ENCODE results near the gene DDIT3. TPM values are rescaled to one million over a fixed set of nuclear protein-coding genes. Genes with fewer than 3 reads are reported as not detected.
"Not testable (repeated sequence)": the region's sequence is repeated elsewhere in the genome, so short reads cannot be mapped to it uniquely, and the experiment has no call there.

Gene DDIT3
- total RNA-seq, 2 donors from 2014 or later, result 20.0 to 31.7 TPM

- DNase-seq; intact Hi-C loops (cut with DNase I); ATAC-seq: not testable (repeated sequence)
These were observed 25.1 kb downstream of the DDIT3 start for GRCh38 chr12:57495051-57495701.

- DNase-seq (no peak), ATAC-seq (no peak)
- intact Hi-C loops (cut with DNase I), result no loop called here
These were observed 28.7 kb downstream of the DDIT3 start for GRCh38 chr12:57491393-57492280.

- intact Hi-C loops (cut with DNase I), result no loop called here
- DNase-seq, result no peak
- ATAC-seq, result no peak
These were observed 30.2 kb downstream of the DDIT3 start for GRCh38 chr12:57490126-57490525.

- no peak for DNase-seq
- intact Hi-C loops (cut with DNase I), result no loop called here
- ATAC-seq, result no peak
These were observed 31.1 kb downstream of the DDIT3 start for GRCh38 chr12:57489157-57489641.

- peak in 1 of 2 donors; percentile 28 for ATAC-seq
- intact Hi-C loops (cut with DNase I), result no loop called here
- DNase-seq, result no peak
These were observed 31.7 kb downstream of the DDIT3 start for GRCh38 chr12:57488402-57489156.

GRCh38 chr12:57487597-57488401, 32.5 kb downstream of the DDIT3 start, which contains the start of gene MARS1:
TSS of gene MARS1 (plus strand) at chr12:57488068. CDS start at chr12:57488091, 23 bp downstream.
- DNase-seq (peak; percentile 97), ATAC-seq (peak; percentile 98 to 99)
- intact Hi-C loops (cut with DNase I), result no loop called here

DNA sequence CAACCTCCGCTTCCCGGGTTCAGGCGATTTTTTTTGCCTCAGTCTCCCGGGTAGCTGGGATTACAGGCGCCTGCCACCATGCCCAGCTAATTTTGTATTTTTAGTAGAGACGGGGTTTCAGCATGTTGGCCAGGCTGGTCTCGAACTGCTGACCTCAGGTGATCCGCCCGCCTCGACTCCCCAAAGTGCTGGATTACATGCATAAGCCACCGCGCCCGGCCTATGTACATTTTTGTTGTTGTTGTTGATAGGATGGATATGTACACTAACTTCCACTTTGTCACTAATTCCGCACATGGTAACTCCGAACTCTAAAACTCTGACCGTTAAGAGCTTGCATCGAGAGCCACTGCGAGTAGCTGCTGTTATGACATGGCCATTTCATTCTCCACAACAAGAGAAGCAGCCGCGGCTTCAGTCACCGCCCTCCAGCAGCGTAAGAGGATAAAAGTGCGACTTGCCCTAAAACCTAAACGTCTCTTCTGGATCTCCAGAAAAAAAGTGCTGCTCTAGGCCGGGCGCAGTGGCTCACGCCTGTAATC, 33.2 kb downstream of the DDIT3 start:
- intact Hi-C loops (cut with DNase I), result no loop called here
- DNase-seq, result no peak
- ATAC-seq, result no peak

DNA sequence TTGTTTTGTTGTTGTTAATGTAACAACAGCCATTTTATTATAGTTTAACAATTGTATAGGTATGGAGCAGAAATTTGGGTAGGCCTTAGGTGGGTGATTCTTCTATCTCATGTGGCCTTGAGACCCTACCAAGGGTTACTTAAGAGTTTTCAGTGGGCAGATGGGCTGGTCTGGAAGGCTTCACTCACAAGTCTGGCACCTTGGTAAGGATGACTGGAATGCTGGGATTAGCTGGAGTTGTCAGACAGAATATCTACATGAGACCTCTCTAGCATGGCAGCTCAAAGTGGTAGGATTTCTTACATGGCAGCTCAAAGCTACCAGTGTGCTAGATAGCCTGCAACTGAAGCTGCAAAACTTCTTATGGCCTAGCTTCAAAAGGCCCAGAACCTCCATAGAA, 34.6 kb downstream of the DDIT3 start:
- ATAC-seq, result no peak
- no peak for DNase-seq
- intact Hi-C loops (cut with DNase I), result no loop called here

- intact Hi-C loops (cut with DNase I), result no loop called here
- ATAC-seq (no peak), DNase-seq (no peak)
These were observed 36.8 kb downstream of the DDIT3 start for GRCh38 chr12:57483466-57483865.

DNA sequence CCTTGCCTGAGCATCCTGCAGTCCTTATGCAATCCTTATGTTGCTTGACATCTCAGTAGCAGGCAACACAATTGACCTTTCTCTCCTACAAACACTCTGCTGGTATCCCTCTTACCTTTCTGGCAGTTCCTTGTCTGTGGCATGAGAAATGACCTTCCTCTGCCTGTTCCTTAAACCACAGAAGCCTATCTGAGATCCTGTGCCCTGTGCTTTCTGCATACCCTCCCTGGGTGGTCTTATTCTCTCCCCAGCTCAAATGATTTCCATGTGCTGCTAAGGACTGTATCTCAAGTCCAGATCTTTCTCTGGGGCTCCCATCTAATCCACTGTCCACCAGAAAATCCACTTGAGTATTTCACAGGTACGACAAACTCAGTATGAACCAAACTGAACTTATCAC, 38.6 kb downstream of the DDIT3 start:
- intact Hi-C loops (cut with DNase I), result no loop called here
- ATAC-seq (no peak), DNase-seq (no peak)

DNA sequence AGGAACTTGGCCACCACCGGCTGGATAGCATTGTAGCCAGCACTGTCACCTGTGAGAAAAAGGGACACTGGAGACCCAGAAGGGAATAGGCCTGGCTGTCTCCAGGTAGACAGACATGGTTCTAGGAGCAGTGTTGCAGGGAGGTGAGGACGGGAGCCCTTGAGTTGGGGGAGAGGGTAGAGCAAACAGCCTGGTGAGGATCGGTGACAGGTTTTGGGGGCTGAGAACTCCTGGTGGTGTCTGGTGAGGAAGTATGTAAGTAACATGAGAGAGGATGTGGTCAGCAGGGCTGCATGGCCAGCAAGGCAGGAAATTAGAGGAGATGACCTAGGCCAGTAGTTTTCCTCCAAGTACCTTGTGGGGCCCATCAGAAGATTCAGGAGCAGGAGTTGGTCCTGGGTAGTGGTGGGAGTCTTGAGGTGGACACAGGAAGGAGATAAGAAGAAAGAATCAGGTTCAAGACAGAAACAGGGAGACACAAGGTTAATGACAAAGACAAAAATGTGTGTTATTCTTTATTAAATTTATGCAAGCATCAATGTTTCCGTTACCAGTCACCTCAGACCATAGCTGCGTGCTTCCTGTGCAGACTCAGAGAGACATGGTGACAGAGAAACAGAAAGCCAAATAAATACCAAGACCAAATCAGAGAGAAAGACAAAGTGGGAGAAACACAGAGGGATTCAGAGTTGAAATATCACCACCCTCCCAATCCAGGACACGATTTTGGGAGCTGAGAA, 40.8 kb downstream of the DDIT3 start, which contains the start of gene ARHGAP9:
TSS of gene ARHGAP9 (minus strand) at position 491 of the 740 bp plus-strand sequence. CDS start at position 31, 460 bp downstream.
- intact Hi-C loops (cut with DNase I), result no loop called here
- no peak for DNase-seq

DNA sequence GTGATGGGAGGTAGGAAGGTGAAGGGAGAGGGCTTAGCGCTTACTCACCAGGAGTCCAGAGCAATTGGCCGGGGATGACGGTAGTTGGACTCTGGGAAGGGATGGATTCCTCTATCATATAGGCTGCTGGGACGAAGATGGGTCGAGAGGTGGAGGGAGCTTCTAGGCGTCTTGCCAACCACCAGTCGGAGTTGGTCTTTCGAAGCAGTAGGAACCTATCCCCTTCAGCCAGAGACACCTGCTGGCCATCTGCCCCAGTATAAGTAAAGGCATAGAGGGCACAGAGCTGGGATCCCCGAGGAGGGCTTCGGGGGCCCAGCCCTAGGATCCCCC, 41.3 kb downstream of the DDIT3 start:
- ATAC-seq, result no peak
- no peak for DNase-seq
- intact Hi-C loops (cut with DNase I), result no loop called here

More for the DNA sequence above, 40.8 kb downstream of the DDIT3 start, which contains the start of gene ARHGAP9:
- ATAC-seq, result peak in 1 of 2 donors; percentile 31

- no peak for DNase-seq
- peak; percentile 16 to 56 for ATAC-seq
- intact Hi-C loops (cut with DNase I), result no loop called here
These were observed 42.3 kb downstream of the DDIT3 start for GRCh38 chr12:57477710-57478681.

DNA sequence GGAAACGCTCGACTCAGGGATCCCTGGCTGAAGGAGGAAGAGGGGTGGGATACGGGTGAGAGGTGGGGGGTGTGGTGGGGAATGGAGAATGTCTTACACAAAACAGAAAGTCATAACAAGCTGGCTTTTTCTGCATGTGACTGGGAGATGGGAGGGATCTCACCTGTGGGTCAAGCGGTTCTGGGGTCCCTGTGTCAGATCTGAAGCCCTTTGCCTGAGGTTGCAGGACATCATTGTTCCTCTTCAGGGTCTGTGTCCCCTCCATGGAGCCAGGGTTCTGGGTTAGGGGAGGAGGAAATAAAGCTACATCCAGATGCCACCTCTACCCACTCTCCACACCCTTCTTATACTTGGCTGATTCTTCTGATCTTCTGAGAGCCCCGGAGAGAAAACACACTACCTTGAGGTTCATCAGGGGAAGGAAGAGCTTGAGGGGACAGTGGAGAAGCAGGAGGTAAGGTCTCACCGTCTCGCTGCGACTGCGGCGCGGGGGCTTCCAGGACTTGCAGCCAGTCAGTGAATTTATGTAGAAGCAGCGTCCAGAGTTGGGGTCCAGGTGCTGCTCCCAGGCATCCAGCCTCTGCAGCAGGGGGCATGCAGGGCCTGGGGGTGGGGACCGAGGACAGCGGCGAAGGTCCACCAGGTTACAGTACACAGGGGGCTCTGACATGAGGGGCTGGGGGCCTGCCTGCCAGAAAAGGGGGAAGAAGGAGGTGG, 43.2 kb downstream of the DDIT3 start:
- no peak for DNase-seq
- intact Hi-C loops (cut with DNase I), result no loop called here
- ATAC-seq, result no peak

GRCh38 chr12:57476162-57476992, 43.9 kb downstream of the DDIT3 start:
- intact Hi-C loops (cut with DNase I), result no loop called here
- peak; percentile 4 to 13 for ATAC-seq
- DNase-seq, result no peak

Data from left cardiac atrium (tissue), 4 donors.